HG03108 (cell line): ENCODE data around the gene HELLS.
"Not testable (repeated sequence)": the region's sequence is repeated elsewhere in the genome, so short reads cannot be mapped to it uniquely, and the experiment has no call there.

Experiments
- ATAC-seq: cut with Tn5 transposase; IDR thresholded peaks from one replicate; pipeline ENCODE4 v1.9.1; 2021; ENCODE audit warnings: moderate library complexity; ENCODE audit not compliant: unreplicated experiment

HELLS gene

GRCh38 chr10:94545391-94546048 is at the start of gene HELLS:
HELLS (plus strand) TSS chr10:94545788; CDS start chr10:94545922, 134 bp downstream.
- peak; percentile 75 for ATAC-seq

GRCh38 chr10:94496010-94496409 is 49.6 kb upstream of the HELLS start:
- peak; percentile 65 for ATAC-seq

- no peak for ATAC-seq
These were observed 48.9 kb upstream of the HELLS start for GRCh38 chr10:94496646-94497045.

- no peak for ATAC-seq
These were observed 45.5 kb upstream of the HELLS start for GRCh38 chr10:94500063-94500462.

- ATAC-seq: no peak
These were observed 24.0 kb upstream of the HELLS start for GRCh38 chr10:94521276-94522250.

GRCh38 chr10:94524146-94524545 is 21.4 kb upstream of the HELLS start:
- no peak for ATAC-seq

GRCh38 chr10:94524711-94525110 is 20.9 kb upstream of the HELLS start:
- no peak for ATAC-seq

GRCh38 chr10:94531550-94531949 is 14.0 kb upstream of the HELLS start:
- ATAC-seq: not testable (repeated sequence)

- ATAC-seq: no peak
These were observed 12.6 kb upstream of the HELLS start for GRCh38 chr10:94533027-94533426.

- ATAC-seq: not testable (repeated sequence)
These were observed 3.3 kb upstream of the HELLS start for GRCh38 chr10:94542282-94542681.

GRCh38 chr10:94546049-94546900 is 687 bp downstream of the HELLS start:
- ATAC-seq: peak; percentile 4

GRCh38 chr10:94546901-94547185 is 1.3 kb downstream of the HELLS start:
- no peak for ATAC-seq

- ATAC-seq: no peak
These were observed 3.6 kb downstream of the HELLS start for GRCh38 chr10:94549221-94549620.

- ATAC-seq: not testable (repeated sequence)
These were observed 22.2 kb downstream of the HELLS start for GRCh38 chr10:94567714-94568307.

- no peak for ATAC-seq
These were observed 25.5 kb downstream of the HELLS start for GRCh38 chr10:94571081-94571480.

- no peak for ATAC-seq
These were observed 25.9 kb downstream of the HELLS start for GRCh38 chr10:94571528-94571927.

GRCh38 chr10:94578790-94579189 is 33.2 kb downstream of the HELLS start:
- no peak for ATAC-seq

GRCh38 chr10:94583124-94583523 is 37.5 kb downstream of the HELLS start:
- ATAC-seq: no peak

GRCh38 chr10:94591461-94592205 is 46.0 kb downstream of the HELLS start:
- peak; percentile 61 for ATAC-seq
